A549 (cell line): ENCODE measurements around the gene SEMA5A. TPM values are rescaled to one million over a fixed set of nuclear protein-coding genes. Genes with fewer than 3 reads are reported as not detected.

Experiments used
- ATAC-seq, 2 experiments: fragments of 200-7000 bp in 1 of 2; fragments of >200 bp in 1 of 2; cut with Nextera tagmentation in 1 of 2; cut with Tn5 transposase in 1 of 2; 3 replicates each; pipeline versions ENCODE4 v1.8.0 to v1.9.1; 2018 to 2020; ENCODE audit warnings: mild to moderate bottlenecking in 1 of 2, moderate library complexity in 1 of 2
- CTCF ChIA-PET: fragments of 300-600 bp; sonication (Branson Sonifier 250); formaldehyde crosslinking; extraction: SDS; loops from one replicate; lab custom pipeline; 2021; ENCODE audit warnings: antibody characterized with exemption, inconsistent platforms; lab: Yijun Ruan, JAX
- POLR2A ChIA-PET: fragments of 350-600 bp; formaldehyde crosslinking; extraction: SDS; loops from one replicate; lab custom pipeline; 2021; ENCODE audit warnings: antibody characterized with exemption, inconsistent platforms; lab: Yijun Ruan, JAX
- DNase-seq, 2 experiments: peaks; one replicate each; pipeline versions ENCODE4 v3.0.0 to v3.0.0-alpha.2; 2011 to 2016; ENCODE audit warnings: low read depth in 1 of 2, low spot score in 1 of 2
- FAIRE-seq: peaks from 2 replicates; lab custom pipeline; 2011; peaks lifted over from hg19 to GRCh38; lab: Jason Lieb, UNC
- H3K27ac ChIP-seq, 2 experiments: fragments of >200 bp; sonication (Bioruptor Twin); formaldehyde crosslinking; 3 replicates each; pipeline ENCODE4 v1.5.1; 2016 to 2017
- H3K4me1 ChIP-seq: fragments of >200 bp; sonication (Bioruptor Twin); formaldehyde crosslinking; 3 replicates; pipeline ENCODE4 v1.6.1; 2016
- H3K4me2 ChIP-seq: fragments of >200 bp; sonication (Bioruptor Twin); formaldehyde crosslinking; 3 replicates; pipeline ENCODE4 v1.6.1; 2016
- H3K4me3 ChIP-seq: fragments of >200 bp; sonication (Bioruptor Twin); formaldehyde crosslinking; 3 replicates; pipeline ENCODE4 v1.5.1; 2016
- H3K9me3 ChIP-seq: fragments of >200 bp; sonication (Bioruptor Twin); formaldehyde crosslinking; 3 replicates; pipeline ENCODE4 v1.6.1; 2016
- CBX2 ChIP-seq: fragments of 200-600 bp; sonication (generic); IDR thresholded peaks from 2 replicates; pipeline ENCODE4 v1.6.1; 2016; ENCODE audit warnings: low read depth, mild to moderate bottlenecking, borderline replicate concordance
- CBX8 ChIP-seq: fragments of 200-600 bp; sonication (generic); IDR thresholded peaks from 2 replicates; pipeline ENCODE4 v1.6.1; 2016
- CEBPB ChIP-seq, 2 experiments: fragments of >200 bp in 1 of 2; sonication (Bioruptor Twin) in 1 of 2; formaldehyde crosslinking in 1 of 2; IDR thresholded peaks; 2 replicates each; pipeline ENCODE4 v1.6.1; 2012 to 2016
- CHD2 ChIP-seq: fragments of 150-350 bp; IDR thresholded peaks from 2 replicates; pipeline ENCODE4 v1.6.1; 2014; ENCODE audit warnings: low read length; ENCODE audit not compliant: partially characterized antibody
- EP300 ChIP-seq, 2 experiments: fragments of >200 bp; sonication (Bioruptor Twin); formaldehyde crosslinking; IDR thresholded peaks; 2 replicates in 1 of 2; 3 replicates in 1 of 2; pipeline ENCODE4 v1.6.1; 2016 to 2017
- ESRRA ChIP-seq: fragments of 150-350 bp; IDR thresholded peaks from 2 replicates; pipeline ENCODE4 v1.6.1; 2014; ENCODE audit warnings: mild to moderate bottlenecking, low read length, borderline replicate concordance
- FOSB ChIP-seq: fragments of 250-450 bp; sonication (Bioruptor Pico); IDR thresholded peaks from 2 replicates; pipeline ENCODE4 v1.5.0; 2020; ENCODE audit warnings: mild to moderate bottlenecking, moderate library complexity
- FOSL2 ChIP-seq, 2 experiments: fragments of 450-650 bp in 1 of 2; fragments of >200 bp in 1 of 2; sonication (Bioruptor Twin) in 1 of 2; formaldehyde crosslinking; IDR thresholded peaks; 2 replicates each; pipeline versions ENCODE4 v1.5.0 to v1.6.1; 2016 to 2020; ENCODE audit warnings: mild to moderate bottlenecking in 1 of 2, moderate library complexity in 1 of 2
- GATA3 ChIP-seq: IDR thresholded peaks from 2 replicates; pipeline ENCODE4 v1.6.1; 2012; ENCODE audit warnings: borderline replicate concordance
- HDAC2 ChIP-seq: fragments of 200-600 bp; sonication (generic); IDR thresholded peaks from 2 replicates; pipeline ENCODE4 v1.6.1; 2016
- HEYL ChIP-seq: fragments of 250-450 bp; sonication (Bioruptor Pico); IDR thresholded peaks from 2 replicates; pipeline ENCODE4 v1.8.0; 2021; ENCODE audit warnings: mild to moderate bottlenecking, moderate library complexity
- HOXA7 ChIP-seq: fragments of 250-450 bp; sonication (Bioruptor Pico); IDR thresholded peaks from 2 replicates; pipeline ENCODE4 v1.5.0; 2020; ENCODE audit warnings: mild to moderate bottlenecking, moderate library complexity
- HOXB13 ChIP-seq: fragments of 250-450 bp; sonication (Bioruptor Pico); IDR thresholded peaks from 2 replicates; pipeline ENCODE4 v1.5.0; 2020; ENCODE audit warnings: low read depth, mild to moderate bottlenecking, moderate library complexity
- JUN ChIP-seq, 2 experiments: fragments of >200 bp; sonication (Bioruptor Twin); formaldehyde crosslinking; IDR thresholded peaks; 2 replicates in 1 of 2; 3 replicates in 1 of 2; pipeline ENCODE4 v1.6.1; 2016 to 2017
- KDM5A ChIP-seq: fragments of 200-600 bp; sonication (generic); IDR thresholded peaks from 2 replicates; pipeline ENCODE4 v1.6.1; 2016; ENCODE audit warnings: antibody characterized with exemption, mild to moderate bottlenecking
- MYC ChIP-seq: IDR thresholded peaks from 2 replicates; pipeline ENCODE4 v1.6.1; 2012; ENCODE audit warnings: mild to moderate bottlenecking, inconsistent platforms, low read length, improper control_type of control experiment, borderline replicate concordance
- NFE2L2 ChIP-seq: fragments of 150-350 bp; conservative IDR thresholded peaks from 2 replicates; pipeline ENCODE4 v1.6.1; 2014; ENCODE audit warnings: low read length
- NR3C1 ChIP-seq: fragments of >200 bp; sonication (Bioruptor Twin); formaldehyde crosslinking; IDR thresholded peaks from 3 replicates; pipeline ENCODE4 v1.6.1; 2017
- PHF8 ChIP-seq: fragments of 200-600 bp; sonication (generic); IDR thresholded peaks from 2 replicates; pipeline ENCODE4 v1.6.1; 2016; ENCODE audit warnings: low read depth, mild to moderate bottlenecking, antibody characterized with exemption, moderate library complexity, borderline replicate concordance
- POLR2AphosphoS2 ChIP-seq: conservative IDR thresholded peaks from 2 replicates; pipeline ENCODE4 v1.6.1; 2012; ENCODE audit warnings: low read length, improper control_type of control experiment, inconsistent platforms
- RCOR1 ChIP-seq: fragments of 150-350 bp; IDR thresholded peaks from 2 replicates; pipeline ENCODE4 v1.6.1; 2014; ENCODE audit warnings: antibody characterized with exemption, low read length, low read depth
- RNF2 ChIP-seq: fragments of 200-600 bp; sonication (generic); IDR thresholded peaks from 2 replicates; pipeline ENCODE4 v1.6.1; 2016; ENCODE audit warnings: low read depth, mild to moderate bottlenecking, antibody characterized with exemption, moderate library complexity, borderline replicate concordance
- WGBS: methylation state at CpG from one replicate; pipeline ENCODE4 v1.1.6; 2017; ENCODE audit errors: missing lambda C conversion rate; 5-methylcytosine and 5-hydroxymethylcytosine counted together
- polyA plus RNA-seq, 4 experiments: library from polyadenylated mRNA; depleted of rRNA in 3 of 4; stranded (reverse); fragments of >200 nt; fragmentation: RNase III in 1 of 4; extraction: RNeasy Plus Mini Kit Qiagen cat#74134 plus additional on column Dnase treatment in 1 of 4; gene quantifications; 2 replicates in 3 of 4; 3 replicates in 1 of 4; pipeline ENCODE4 v1.2.3, GENCODE V29; 2011 to 2017
- TF ChIP-seq, protein P1 (sequence below): IDR thresholded peaks from 2 replicates; pipeline ENCODE4 v1.6.1; 2012
- TF ChIP-seq, protein P2 (sequence below): fragments of 250-450 bp; sonication (Bioruptor Pico); IDR thresholded peaks from 2 replicates; pipeline ENCODE4 v1.5.0; 2021; ENCODE audit warnings: mild to moderate bottlenecking, moderate library complexity, borderline replicate concordance
- TF ChIP-seq, protein P3 (sequence below): IDR thresholded peaks from 2 replicates; pipeline ENCODE4 v1.6.1; 2012; ENCODE audit warnings: low read depth, borderline replicate concordance

SEMA5A gene
- polyA plus RNA-seq, 2 of the 4 experiments (the other 2 are of a cell fraction): not detected

DNA sequence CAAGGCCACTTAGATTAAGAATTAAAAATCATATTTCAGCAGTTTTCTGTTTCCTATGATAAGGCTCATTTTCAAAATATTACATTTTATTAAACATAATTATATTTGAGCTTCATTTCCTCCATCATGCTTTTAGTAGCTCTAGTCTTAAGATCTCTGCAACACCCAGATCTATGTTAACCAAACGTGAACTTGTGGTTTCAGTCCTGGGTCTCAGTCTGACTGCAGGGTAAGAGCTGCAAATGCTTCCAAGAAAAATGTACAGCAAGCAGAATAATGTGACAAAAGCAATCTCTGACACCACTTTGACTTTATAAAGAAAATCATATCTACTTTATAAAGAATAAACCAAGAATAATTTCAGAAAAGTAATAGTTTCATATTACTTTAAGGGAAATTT, 512.4 kb downstream of the SEMA5A start:
- no peak for DNase-seq
- TF ChIP-seq, protein P1, sequence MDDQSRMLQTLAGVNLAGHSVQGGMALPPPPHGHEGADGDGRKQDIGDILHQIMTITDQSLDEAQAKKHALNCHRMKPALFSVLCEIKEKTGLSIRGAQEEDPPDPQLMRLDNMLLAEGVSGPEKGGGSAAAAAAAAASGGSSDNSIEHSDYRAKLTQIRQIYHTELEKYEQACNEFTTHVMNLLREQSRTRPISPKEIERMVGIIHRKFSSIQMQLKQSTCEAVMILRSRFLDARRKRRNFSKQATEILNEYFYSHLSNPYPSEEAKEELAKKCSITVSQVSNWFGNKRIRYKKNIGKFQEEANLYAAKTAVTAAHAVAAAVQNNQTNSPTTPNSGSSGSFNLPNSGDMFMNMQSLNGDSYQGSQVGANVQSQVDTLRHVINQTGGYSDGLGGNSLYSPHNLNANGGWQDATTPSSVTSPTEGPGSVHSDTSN: no peak
- Histone ChIP-seq H3K27ac (no peak overlapping the region), H3K4me1 (no peaks in the 10 kb centered on the region), H3K4me3 (no peak overlapping the region), H3K9me3 (no peaks in the 10 kb centered on the region), H3K4me2 (no peak overlapping the region)
- CTCF ChIA-PET: no interaction called here
- FAIRE-seq: no peak
- no peak for ATAC-seq
- POLR2A ChIA-PET: no interaction called here
- WGBS: 0% methylated on average over 1 of the region's 1 CpG

DNA sequence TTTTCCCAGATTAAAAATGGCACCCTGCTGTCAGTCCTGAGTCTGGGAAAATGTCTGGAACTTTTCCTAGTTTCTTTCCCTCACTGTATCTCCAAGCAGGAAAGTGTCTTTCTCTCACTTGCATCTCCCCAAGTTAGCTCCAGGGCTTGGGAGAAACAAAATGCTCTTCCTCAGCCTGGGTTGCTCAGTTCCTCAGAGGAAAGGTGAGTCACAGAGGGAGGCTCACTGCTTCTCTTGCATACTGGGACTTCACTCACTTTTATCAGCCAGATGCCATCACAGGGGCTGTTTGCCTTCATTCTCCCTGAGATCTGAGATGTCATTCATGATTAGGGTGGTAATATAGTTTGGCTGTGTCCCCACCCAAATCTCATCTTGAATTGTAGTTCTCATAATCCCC, 519.9 kb downstream of the SEMA5A start:
- POLR2A ChIA-PET: no interaction called here
- Histone ChIP-seq H3K4me2 (no peak overlapping the region), H3K4me3 (no peak overlapping the region), H3K4me1 (no peaks in the 10 kb centered on the region), H3K9me3 (peaks cover 3% of the 10 kb centered on the region; the same call in 1 of the 3 replicates), H3K27ac (no peak overlapping the region)
- no peak for FAIRE-seq
- no peak for ATAC-seq
- DNase-seq: no peak
- TF ChIP-seq PHF8 (no peak), HOXB13 (CRISPR knock-in tag) (no peak), FOSB (CRISPR knock-in tag) (no peak), HOXA7 (CRISPR knock-in tag) (no peak), FOSL2 (IDR thresholded peaks at IDR 0.05) (no peak), FOSL2 (CRISPR knock-in tag; IDR thresholded peaks at IDR 0.05) (no peak), HDAC2 (no peak), NFE2L2 (no peak), GATA3 (no peak), RNF2 (no peak), POLR2AphosphoS2 (no peak), JUN (IDR thresholded peaks at IDR 0.05) (no peak), ESRRA (no peak), CBX2 (no peak), MYC (no peak), NR3C1 (no peak)
- TF ChIP-seq, protein P2, sequence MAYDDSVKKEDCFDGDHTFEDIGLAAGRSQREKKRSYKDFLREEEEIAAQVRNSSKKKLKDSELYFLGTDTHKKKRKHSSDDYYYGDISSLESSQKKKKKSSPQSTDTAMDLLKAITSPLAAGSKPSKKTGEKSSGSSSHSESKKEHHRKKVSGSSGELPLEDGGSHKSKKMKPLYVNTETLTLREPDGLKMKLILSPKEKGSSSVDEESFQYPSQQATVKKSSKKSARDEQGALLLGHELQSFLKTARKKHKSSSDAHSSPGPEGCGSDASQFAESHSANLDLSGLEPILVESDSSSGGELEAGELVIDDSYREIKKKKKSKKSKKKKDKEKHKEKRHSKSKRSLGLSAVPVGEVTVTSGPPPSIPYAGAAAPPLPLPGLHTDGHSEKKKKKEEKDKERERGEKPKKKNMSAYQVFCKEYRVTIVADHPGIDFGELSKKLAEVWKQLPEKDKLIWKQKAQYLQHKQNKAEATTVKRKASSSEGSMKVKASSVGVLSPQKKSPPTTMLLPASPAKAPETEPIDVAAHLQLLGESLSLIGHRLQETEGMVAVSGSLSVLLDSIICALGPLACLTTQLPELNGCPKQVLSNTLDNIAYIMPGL (CRISPR knock-in tag): no peak
- TF ChIP-seq, protein P1: no peak
- TF ChIP-seq, protein P3, sequence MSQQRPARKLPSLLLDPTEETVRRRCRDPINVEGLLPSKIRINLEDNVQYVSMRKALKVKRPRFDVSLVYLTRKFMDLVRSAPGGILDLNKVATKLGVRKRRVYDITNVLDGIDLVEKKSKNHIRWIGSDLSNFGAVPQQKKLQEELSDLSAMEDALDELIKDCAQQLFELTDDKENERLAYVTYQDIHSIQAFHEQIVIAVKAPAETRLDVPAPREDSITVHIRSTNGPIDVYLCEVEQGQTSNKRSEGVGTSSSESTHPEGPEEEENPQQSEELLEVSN: no peak
- CTCF ChIA-PET: no interaction called here

DNA sequence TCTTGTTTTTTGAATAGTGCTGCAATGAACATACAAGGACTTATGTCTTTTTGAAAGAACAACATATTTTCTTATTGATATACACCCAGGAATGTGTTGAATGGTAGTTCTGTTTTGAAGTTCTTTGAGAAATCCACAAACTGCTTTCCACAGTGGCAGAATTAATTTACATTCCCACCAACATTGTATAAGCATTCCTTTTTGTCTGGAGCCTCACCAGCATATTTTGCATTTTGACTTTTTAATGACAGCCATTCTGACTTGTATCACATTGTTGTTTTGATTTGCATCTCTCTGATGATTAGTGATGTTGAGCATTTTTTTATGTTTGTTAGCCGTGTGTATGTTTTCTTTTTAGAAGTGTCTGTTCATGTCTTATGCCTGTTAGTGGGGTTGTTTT, 524.9 kb downstream of the SEMA5A start:
- Histone ChIP-seq H3K4me1 (no peaks in the 10 kb centered on the region), H3K9me3 (no peaks in the 10 kb centered on the region), H3K4me2 (no peak overlapping the region)
- POLR2A ChIA-PET: no interaction called here
- DNase-seq: no peak
- TF ChIP-seq GATA3 (no peak), CHD2 (no peak), FOSB (CRISPR knock-in tag) (no peak), KDM5A (no peak), ESRRA (no peak), EP300 (IDR thresholded peaks at IDR 0.05) (no peak), CBX8 (no peak), CEBPB (IDR thresholded peaks at IDR 0.05) (no peak), RCOR1 (no peak), HEYL (CRISPR knock-in tag) (no peak)
- TF ChIP-seq, all 56 proteins: peak for 0
- Histone ChIP-seq H3K4me3 (no peak overlapping the region), H3K27ac (no peak overlapping the region)
- ATAC-seq: no peak
- CTCF ChIA-PET: no interaction called here
- FAIRE-seq: no peak
- WGBS: 0% methylated on average over 1 of the region's 1 CpG
